CD8-positive, alpha-beta memory T cell (primary cell): ENCODE results near the gene MAP7. TPM values are rescaled to one million over a fixed set of nuclear protein-coding genes. Genes with fewer than 3 reads are reported as not detected.

Experiments
- CTCF ChIA-PET: fragments of 350-600 bp; sonication (Branson Sonifier 250); formaldehyde crosslinking; loops from one replicate; lab custom pipeline; 2021; ENCODE audit warnings: antibody characterized with exemption; lab: Charles Lee
- POLR2A ChIA-PET: fragments of 350-600 bp; sonication (Branson Sonifier 250); formaldehyde crosslinking; loops from one replicate; lab custom pipeline; 2021; ENCODE audit warnings: antibody characterized with exemption; lab: Charles Lee
- DNase-seq, 5 donors: peaks; one replicate each; pipeline versions ENCODE4 v3.0.0 to v3.0.0-alpha.2; 2020 to 2022; ENCODE audit warnings: mixed read lengths in 1 of 5
- H3K27ac ChIP-seq: one replicate; pipeline ENCODE4 v1.7.0; 2013; ENCODE audit warnings: low read depth, mild to moderate bottlenecking, low read length, moderate library complexity
- H3K27me3 ChIP-seq: 2 replicates; pipeline ENCODE4 v1.7.0; 2013; ENCODE audit warnings: low read length, mild to moderate bottlenecking; ENCODE audit not compliant: insufficient read depth, poor library complexity, severe bottlenecking
- H3K36me3 ChIP-seq: 2 replicates; pipeline ENCODE4 v1.7.0; 2013; ENCODE audit warnings: mild to moderate bottlenecking, low read length, moderate library complexity; ENCODE audit not compliant: insufficient read depth
- H3K4me1 ChIP-seq: 2 replicates; pipeline ENCODE4 v1.7.0; 2013; ENCODE audit warnings: mild to moderate bottlenecking, low read length, moderate library complexity; ENCODE audit not compliant: insufficient read depth
- H3K4me3 ChIP-seq: 2 replicates; pipeline ENCODE4 v1.7.0; 2013; ENCODE audit warnings: mild to moderate bottlenecking, low read length
- H3K9me3 ChIP-seq: 2 replicates; pipeline ENCODE4 v1.7.0; 2013; ENCODE audit warnings: mild to moderate bottlenecking, low read length
- H3K27ac Mint-ChIP-seq, 8 donors: one replicate each; pipeline ENCODE4 v1.8.0; 2020 to 2021; ENCODE audit warnings: mixed read lengths in 8 of 8, mild to moderate bottlenecking in 6 of 8, inconsistent platforms in 3 of 8, moderate library complexity in 3 of 8
- H3K27me3 Mint-ChIP-seq, 2 donors: one replicate each; pipeline ENCODE4 v1.8.0; 2020 to 2021; ENCODE audit warnings: mixed read lengths in 2 of 2, mild to moderate bottlenecking in 1 of 2, moderate library complexity in 1 of 2
- H3K36me3 Mint-ChIP-seq, 3 donors: one replicate each; pipeline ENCODE4 v1.8.0; 2020 to 2021; ENCODE audit warnings: mixed read lengths in 3 of 3, inconsistent platforms in 1 of 3, mild to moderate bottlenecking in 1 of 3
- H3K4me1 Mint-ChIP-seq, 3 donors: one replicate each; pipeline ENCODE4 v1.8.0; 2020 to 2021; ENCODE audit warnings: mixed read lengths in 3 of 3, inconsistent platforms in 1 of 3, mild to moderate bottlenecking in 1 of 3
- H3K4me3 Mint-ChIP-seq, 7 donors: one replicate each; pipeline ENCODE4 v1.8.0; 2020 to 2021; ENCODE audit warnings: mixed read lengths in 7 of 7, mild to moderate bottlenecking in 6 of 7, moderate library complexity in 4 of 7, inconsistent platforms in 2 of 7
- H3K9me3 Mint-ChIP-seq, 5 donors: one replicate each; pipeline ENCODE4 v1.8.0; 2020 to 2022; ENCODE audit warnings: mixed read lengths in 5 of 5, mild to moderate bottlenecking in 3 of 5, moderate library complexity in 2 of 5, inconsistent platforms in 1 of 5
- polyA plus RNA-seq: library from polyadenylated mRNA; unstranded; fragments of 300-500 nt; fragmentation: Illumina TruSeq; gene quantifications from one replicate; pipeline ENCODE4 v1.2.3, GENCODE V29; 2021
- total RNA-seq, 2 experiments: library from RNA; stranded (reverse); gene quantifications; one replicate each; pipeline ENCODE4 v1.2.3, GENCODE V29; 2021

The MAP7 gene
- total and polyA plus RNA-seq, 3 experiments from 2014 or later = 0.50 to 0.52 (median 0.51) TPM

DNA sequence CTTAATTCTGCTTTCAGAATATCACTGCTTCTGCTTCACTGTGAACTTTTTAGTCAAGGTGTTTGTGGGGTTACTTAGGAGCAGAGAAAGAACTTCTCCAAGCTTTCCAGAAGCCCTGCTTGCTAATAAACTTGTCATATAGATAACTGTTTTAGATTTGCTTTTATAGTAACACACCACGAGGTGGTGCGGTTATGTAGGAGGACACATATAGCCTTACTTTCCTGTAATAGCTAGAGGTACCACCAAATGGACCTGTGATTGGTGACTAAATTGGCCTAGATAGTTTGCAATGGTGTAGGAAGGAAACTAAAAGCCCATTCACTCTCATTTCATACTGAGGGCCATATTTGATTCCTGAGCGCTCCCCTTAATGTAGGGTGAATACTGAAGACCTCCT is 208.3 kb downstream of the MAP7 start:
- Histone ChIP-seq H3K27me3 (no peaks in the 10 kb centered on the region), H3K4me1 (no peaks in the 10 kb centered on the region), H3K36me3 (no peaks in the 10 kb centered on the region), H3K9me3 (no peaks in the 10 kb centered on the region), H3K4me3 (no peak overlapping the region), H3K27ac (no peak overlapping the region)
- ChIA-PET CTCF (no interaction called here), POLR2A (no interaction called here)
- no peak for DNase-seq
- Mint-ChIP-seq H3K4me1 (no peaks in the 10 kb centered on the region), H3K4me3 (no peak overlapping the region), H3K27me3 (peaks cover 2 to 4% of the 10 kb centered on the region in 2 donors), H3K36me3 (no peaks in the 10 kb centered on the region), H3K27ac (no peak overlapping the region), H3K9me3 (no peaks in the 10 kb centered on the region)

DNA sequence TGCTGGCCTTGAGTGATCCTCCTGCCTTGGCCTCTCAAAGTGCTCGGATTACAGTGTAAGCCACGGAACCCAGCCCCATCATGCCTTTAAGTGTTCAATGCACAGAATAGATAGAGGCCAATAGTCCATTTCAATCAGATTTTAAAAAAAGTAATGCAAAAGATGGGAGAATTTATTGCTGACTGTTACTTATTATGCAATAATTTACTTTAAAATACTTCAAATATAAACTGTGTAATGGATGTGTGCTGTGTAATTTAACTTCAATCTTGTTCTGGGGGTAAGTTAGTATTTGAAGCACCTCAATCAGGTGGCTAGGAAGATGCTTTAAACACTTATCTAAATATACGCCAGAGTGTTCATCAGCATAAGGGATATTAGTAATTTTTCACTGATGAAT is 208.9 kb downstream of the MAP7 start:
- H3K27me3 ChIP-seq = no peaks in the 10 kb centered on the region
- no peaks in the 10 kb centered on the region for H3K4me1 Mint-ChIP-seq
- H3K36me3 ChIP-seq = no peaks in the 10 kb centered on the region
- no peak overlapping the region for H3K4me3 ChIP-seq
- peaks cover 0 to 2% of the 10 kb centered on the region in 2 donors for H3K27me3 Mint-ChIP-seq
- no peak overlapping the region for H3K27ac Mint-ChIP-seq
- ChIA-PET CTCF (no interaction called here), POLR2A (no interaction called here)
- DNase-seq = no peak
- H3K36me3 Mint-ChIP-seq = no peaks in the 10 kb centered on the region
- no peak overlapping the region for H3K27ac ChIP-seq
- H3K4me1 ChIP-seq = no peaks in the 10 kb centered on the region
- H3K9me3 Mint-ChIP-seq = no peaks in the 10 kb centered on the region
- H3K9me3 ChIP-seq = no peaks in the 10 kb centered on the region
- no peak overlapping the region for H3K4me3 Mint-ChIP-seq

DNA sequence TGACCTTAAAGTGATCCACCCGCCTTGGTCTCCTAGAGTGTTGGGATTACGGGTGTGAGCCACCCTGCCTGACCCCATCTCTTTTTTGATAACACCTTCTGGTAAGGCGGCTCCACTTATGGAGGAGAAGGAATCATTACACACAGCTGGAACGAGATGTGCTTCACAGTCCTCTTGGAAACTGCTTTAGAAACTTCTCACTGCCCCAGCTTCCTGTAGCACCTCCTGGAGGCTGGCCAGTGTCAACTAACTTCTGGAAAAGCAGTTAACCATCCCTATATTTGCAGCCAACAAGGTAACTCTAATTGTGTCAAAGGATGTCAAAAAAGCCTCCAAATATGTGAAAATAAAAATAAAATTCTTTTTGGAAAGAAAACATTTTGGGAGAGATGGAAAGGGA is 211.7 kb downstream of the MAP7 start:
- Histone ChIP-seq H3K4me1 (no peaks in the 10 kb centered on the region), H3K27ac (no peak overlapping the region), H3K9me3 (no peaks in the 10 kb centered on the region), H3K4me3 (no peak overlapping the region), H3K36me3 (no peaks in the 10 kb centered on the region), H3K27me3 (no peaks in the 10 kb centered on the region)
- no peaks in the 10 kb centered on the region for H3K4me1 Mint-ChIP-seq
- POLR2A ChIA-PET = no interaction called here
- no peaks in the 10 kb centered on the region for H3K36me3 Mint-ChIP-seq
- DNase-seq = no peak
- no peak overlapping the region for H3K4me3 Mint-ChIP-seq
- peaks cover 0 to 6% of the 10 kb centered on the region in 2 donors for H3K27me3 Mint-ChIP-seq
- no peaks in the 10 kb centered on the region for H3K9me3 Mint-ChIP-seq
- no peak overlapping the region for H3K27ac Mint-ChIP-seq
- CTCF ChIA-PET = interaction anchor here (0.7 kb wide), 1 partner anchor 13 kb away, joined by 3 read pairs; no protein-coding TSS in a partner anchor

DNA sequence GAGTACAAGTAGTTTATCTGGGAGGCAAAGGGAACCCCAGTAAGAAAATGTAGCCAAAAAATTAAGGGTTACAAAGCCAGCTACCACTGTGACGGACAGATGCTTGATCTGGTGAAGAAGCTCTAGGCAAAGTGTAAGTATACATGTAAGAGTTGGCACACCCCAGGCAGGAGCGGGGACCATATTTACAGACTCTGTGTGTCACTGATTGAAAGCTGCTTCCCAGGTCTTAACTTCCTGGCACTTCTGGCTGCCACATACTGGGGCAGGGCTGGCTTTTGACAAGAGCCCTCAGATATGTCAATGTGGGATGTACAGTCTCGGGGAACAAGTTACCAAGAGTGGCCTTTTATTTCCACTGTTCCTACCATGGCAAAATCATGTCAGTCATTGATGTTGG is 212.6 kb downstream of the MAP7 start:
- Histone ChIP-seq H3K27ac (no peak overlapping the region), H3K9me3 (no peaks in the 10 kb centered on the region), H3K4me1 (no peaks in the 10 kb centered on the region), H3K27me3 (no peaks in the 10 kb centered on the region), H3K36me3 (no peaks in the 10 kb centered on the region), H3K4me3 (no peak overlapping the region)
- ChIA-PET CTCF (interaction anchor here (1.0 to 1.4 kb wide), 2 partner anchors 13 to 20 kb away, joined by 3 read pairs; no protein-coding TSS in a partner anchor), POLR2A (no interaction called here)
- Mint-ChIP-seq H3K4me1 (no peaks in the 10 kb centered on the region), H3K27ac (no peak overlapping the region), H3K36me3 (no peaks in the 10 kb centered on the region), H3K4me3 (no peak overlapping the region), H3K27me3 (peaks cover 0 to 6% of the 10 kb centered on the region in 2 donors), H3K9me3 (no peaks in the 10 kb centered on the region)
- DNase-seq = no peak

DNA sequence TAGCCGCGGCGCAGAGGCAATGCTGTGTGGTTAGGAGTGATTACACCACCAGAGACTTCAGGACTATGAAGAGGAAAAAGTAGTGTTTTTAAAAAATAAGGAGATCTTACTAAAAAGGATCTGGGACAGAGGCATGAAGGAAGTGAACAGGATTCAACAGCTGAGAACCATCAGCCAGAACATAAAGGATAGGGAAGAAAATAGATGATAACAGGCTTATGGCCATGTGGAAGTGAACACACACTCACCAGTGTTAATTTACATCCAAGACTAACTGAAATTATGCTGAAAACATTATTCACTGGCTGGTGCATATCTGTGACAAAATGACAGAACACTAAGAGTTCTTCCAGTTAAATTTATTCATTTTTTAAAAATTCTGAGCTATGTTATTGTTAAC is 213.1 kb downstream of the MAP7 start:
- Mint-ChIP-seq H3K4me3 (no peak overlapping the region), H3K27ac (no peak overlapping the region), H3K9me3 (no peaks in the 10 kb centered on the region), H3K27me3 (peaks cover 0 to 4% of the 10 kb centered on the region in 2 donors), H3K36me3 (no peaks in the 10 kb centered on the region), H3K4me1 (no peaks in the 10 kb centered on the region)
- no peaks in the 10 kb centered on the region for H3K9me3 ChIP-seq
- H3K4me1 ChIP-seq = no peaks in the 10 kb centered on the region
- no peak overlapping the region for H3K4me3 ChIP-seq
- no peaks in the 10 kb centered on the region for H3K36me3 ChIP-seq
- no peak overlapping the region for H3K27ac ChIP-seq
- DNase-seq = no peak
- CTCF ChIA-PET = interaction anchor here (1.0 to 1.4 kb wide), 2 partner anchors 13 to 19 kb away, joined by 3 read pairs; no protein-coding TSS in a partner anchor
- POLR2A ChIA-PET = no interaction called here
- H3K27me3 ChIP-seq = no peaks in the 10 kb centered on the region

GRCh38 chr6:136335736-136336363 is 214.4 kb downstream of the MAP7 start:
- DNase-seq = no peak
- Histone ChIP-seq H3K4me1 (no peaks in the 10 kb centered on the region), H3K9me3 (no peaks in the 10 kb centered on the region), H3K4me3 (no peak overlapping the region), H3K36me3 (no peaks in the 10 kb centered on the region), H3K27ac (no peak overlapping the region), H3K27me3 (no peaks in the 10 kb centered on the region)
- Mint-ChIP-seq H3K4me1 (no peaks in the 10 kb centered on the region), H3K27me3 (peaks cover 0 to 4% of the 10 kb centered on the region in 2 donors), H3K36me3 (no peaks in the 10 kb centered on the region), H3K4me3 (no peak overlapping the region), H3K9me3 (no peaks in the 10 kb centered on the region), H3K27ac (no peak overlapping the region)
- CTCF ChIA-PET = no interaction called here
- POLR2A ChIA-PET = no interaction called here

GRCh38 chr6:136334853-136335252 is 215.4 kb downstream of the MAP7 start:
- H3K9me3 ChIP-seq = no peaks in the 10 kb centered on the region
- Mint-ChIP-seq H3K27ac (no peak overlapping the region), H3K9me3 (no peaks in the 10 kb centered on the region), H3K36me3 (no peaks in the 10 kb centered on the region), H3K4me1 (no peaks in the 10 kb centered on the region), H3K4me3 (no peak overlapping the region), H3K27me3 (peaks cover 0 to 4% of the 10 kb centered on the region in 2 donors)
- H3K4me1 ChIP-seq = no peaks in the 10 kb centered on the region
- no peak overlapping the region for H3K4me3 ChIP-seq
- no peaks in the 10 kb centered on the region for H3K36me3 ChIP-seq
- H3K27me3 ChIP-seq = no peaks in the 10 kb centered on the region
- H3K27ac ChIP-seq = no peak overlapping the region
- CTCF ChIA-PET = no interaction called here
- DNase-seq = no peak
- POLR2A ChIA-PET = no interaction called here

GRCh38 chr6:136334465-136334846 is 215.8 kb downstream of the MAP7 start:
- no peak for DNase-seq
- no peak overlapping the region for H3K27ac ChIP-seq
- Mint-ChIP-seq H3K27me3 (peaks cover 0 to 6% of the 10 kb centered on the region in 2 donors), H3K9me3 (no peaks in the 10 kb centered on the region), H3K27ac (no peak overlapping the region), H3K4me3 (no peak overlapping the region), H3K4me1 (no peaks in the 10 kb centered on the region), H3K36me3 (no peaks in the 10 kb centered on the region)
- H3K27me3 ChIP-seq = no peaks in the 10 kb centered on the region
- ChIA-PET POLR2A (no interaction called here), CTCF (no interaction called here)
- no peak overlapping the region for H3K4me3 ChIP-seq
- H3K36me3 ChIP-seq = no peaks in the 10 kb centered on the region
- no peaks in the 10 kb centered on the region for H3K9me3 ChIP-seq
- no peaks in the 10 kb centered on the region for H3K4me1 ChIP-seq
